GM12801 (cell line): ENCODE data around the gene NARS2.

Experiments used
- TF ChIP-seq, protein P1 (sequence below): IDR thresholded peaks from one replicate; pipeline ENCODE4 v1.5.1; 2011; ENCODE audit warnings: control low read depth; ENCODE audit not compliant: insufficient read length; ENCODE audit errors: extremely low read depth

NARS2 gene

DNA sequence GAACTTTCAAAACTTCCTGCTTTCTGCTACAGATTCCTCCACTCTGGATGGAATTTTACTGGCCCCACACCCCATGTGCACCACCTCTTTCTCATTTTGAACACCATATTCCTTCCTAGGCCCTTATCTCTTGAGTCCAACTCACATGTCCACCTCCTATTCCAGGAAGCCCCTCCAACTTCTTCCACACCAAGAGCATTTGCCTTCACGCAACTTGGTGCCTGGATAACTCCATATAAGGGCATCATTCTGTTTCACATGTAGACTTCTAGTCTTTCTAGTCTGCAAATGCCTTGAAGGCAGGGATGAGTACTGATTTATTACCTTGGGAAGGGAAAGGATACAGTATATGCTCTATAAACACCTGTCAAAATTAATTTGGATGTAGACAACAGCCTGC is 174.5 kb downstream of the NARS2 start:
- TF ChIP-seq, protein P1, sequence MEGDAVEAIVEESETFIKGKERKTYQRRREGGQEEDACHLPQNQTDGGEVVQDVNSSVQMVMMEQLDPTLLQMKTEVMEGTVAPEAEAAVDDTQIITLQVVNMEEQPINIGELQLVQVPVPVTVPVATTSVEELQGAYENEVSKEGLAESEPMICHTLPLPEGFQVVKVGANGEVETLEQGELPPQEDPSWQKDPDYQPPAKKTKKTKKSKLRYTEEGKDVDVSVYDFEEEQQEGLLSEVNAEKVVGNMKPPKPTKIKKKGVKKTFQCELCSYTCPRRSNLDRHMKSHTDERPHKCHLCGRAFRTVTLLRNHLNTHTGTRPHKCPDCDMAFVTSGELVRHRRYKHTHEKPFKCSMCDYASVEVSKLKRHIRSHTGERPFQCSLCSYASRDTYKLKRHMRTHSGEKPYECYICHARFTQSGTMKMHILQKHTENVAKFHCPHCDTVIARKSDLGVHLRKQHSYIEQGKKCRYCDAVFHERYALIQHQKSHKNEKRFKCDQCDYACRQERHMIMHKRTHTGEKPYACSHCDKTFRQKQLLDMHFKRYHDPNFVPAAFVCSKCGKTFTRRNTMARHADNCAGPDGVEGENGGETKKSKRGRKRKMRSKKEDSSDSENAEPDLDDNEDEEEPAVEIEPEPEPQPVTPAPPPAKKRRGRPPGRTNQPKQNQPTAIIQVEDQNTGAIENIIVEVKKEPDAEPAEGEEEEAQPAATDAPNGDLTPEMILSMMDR, result no peak

- TF ChIP-seq, protein P1, result no peak
Observed at GRCh38 chr11:78399136-78399535, 175.5 kb downstream of the NARS2 start.

- TF ChIP-seq, protein P1, result no peak
Observed at GRCh38 chr11:78398715-78399114, 175.9 kb downstream of the NARS2 start.

- TF ChIP-seq, protein P1, result no peak
Observed at GRCh38 chr11:78397398-78397797, 177.3 kb downstream of the NARS2 start.

- TF ChIP-seq, protein P1, result no peak
Observed at GRCh38 chr11:78395597-78395996, 179.1 kb downstream of the NARS2 start.

DNA sequence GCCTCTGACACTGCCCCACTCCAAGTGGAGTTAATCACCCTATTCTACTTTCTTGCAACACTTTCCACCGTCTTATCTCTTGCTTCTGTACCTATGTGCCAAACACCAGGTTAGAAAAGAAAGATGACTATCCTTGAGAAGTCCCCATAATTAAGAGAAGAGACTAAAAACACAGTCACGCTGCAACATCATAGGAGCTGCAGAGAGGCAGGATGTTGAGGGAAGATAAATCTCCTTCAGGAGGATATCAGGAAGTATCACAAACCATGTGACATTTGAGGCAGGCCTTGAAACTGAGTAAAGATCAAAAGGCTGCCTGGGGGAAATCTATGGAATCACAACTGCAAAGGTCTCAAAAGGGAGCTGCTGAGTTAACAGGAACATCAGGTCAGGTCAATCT is 181.8 kb downstream of the NARS2 start:
- TF ChIP-seq, protein P1, result no peak

DNA sequence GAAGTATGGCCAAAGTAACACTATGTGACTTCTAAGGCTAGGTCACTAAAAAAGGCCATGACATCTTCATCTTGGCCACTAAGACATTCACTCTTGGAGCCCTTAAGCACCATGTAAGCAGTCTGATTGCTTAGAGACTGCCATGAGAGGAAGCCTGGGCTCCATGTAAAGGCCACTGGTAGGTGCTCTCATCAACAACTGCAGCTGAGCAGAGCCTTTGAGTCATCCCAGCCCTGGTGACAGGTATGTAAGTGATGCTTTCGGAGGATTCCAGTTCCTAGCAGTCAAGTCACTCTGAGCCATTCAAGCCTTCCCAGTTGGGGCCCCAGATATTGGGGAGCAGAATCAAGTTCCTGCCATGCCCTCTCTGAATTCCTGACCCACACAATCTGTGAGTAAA is 183.2 kb downstream of the NARS2 start:
- TF ChIP-seq, protein P1, result no peak

DNA sequence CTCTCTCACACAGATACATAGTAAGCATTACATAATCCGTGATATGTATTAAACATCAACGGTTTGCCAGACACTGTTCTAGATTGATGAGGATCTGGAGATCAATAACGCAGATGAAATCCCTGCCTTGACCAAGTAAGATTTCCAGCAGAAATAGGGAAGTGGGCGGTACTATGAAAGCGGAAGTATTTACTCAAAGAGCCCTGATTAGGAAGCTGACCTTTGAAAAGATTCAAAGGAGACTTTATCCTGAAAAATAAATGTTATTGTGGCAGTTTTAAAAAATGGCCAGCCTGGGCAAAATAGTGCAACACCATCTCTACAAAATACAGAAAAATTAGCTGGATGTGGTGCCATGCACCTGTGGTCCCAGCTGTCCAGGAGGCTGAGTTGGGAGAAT is 183.9 kb downstream of the NARS2 start:
- TF ChIP-seq, protein P1, result no peak
